Caco-2 (cell line): Measurements from ENCODE around the gene KNDC1. TPM values are rescaled to one million over a fixed set of nuclear protein-coding genes. Genes with fewer than 3 reads are reported as not detected.

ENCODE experiments used
- BruUV-seq: library from RNA; stranded (reverse); fragments of 400-500 nt; replicated peaks from 2 replicates; lab custom pipeline; 2021; lab: Mats Ljungman, UMichigan
- CTCF ChIA-PET: fragments of 300-600 bp; sonication (Branson Sonifier 250); formaldehyde crosslinking; loops from one replicate; lab custom pipeline; 2022; ENCODE audit warnings: antibody characterized with exemption; lab: Charles Lee
- POLR2A ChIA-PET: fragments of 300-600 bp; sonication (Branson Sonifier 250); formaldehyde crosslinking; loops from one replicate; lab custom pipeline; 2022; ENCODE audit warnings: antibody characterized with exemption; lab: Charles Lee
- DNase-seq, 2 experiments: peaks; one replicate each; pipeline versions ENCODE4 v3.0.0 to v3.0.0-alpha.2; 2020 to 2022
- H3K27me3 ChIP-seq: replicated peaks from 2 replicates; pipeline ENCODE4 v1.6.0; 2011; ENCODE audit warnings: low read length; ENCODE audit not compliant: control insufficient read depth, insufficient read depth
- H3K36me3 ChIP-seq: 2 replicates; pipeline ENCODE4 v1.5.1; 2011; ENCODE audit warnings: low read length; ENCODE audit not compliant: control insufficient read depth, insufficient read depth
- H3K4me1 ChIP-seq: fragments of 250-450 bp; sonication (Bioruptor Pico); 2 replicates; pipeline ENCODE4 v1.5.1; 2020; ENCODE audit warnings: mild to moderate bottlenecking
- H3K4me3 ChIP-seq: 2 replicates; pipeline ENCODE4 v1.5.1; 2011; ENCODE audit warnings: low read depth, mild to moderate bottlenecking, control low read depth, low read length
- H3K9me3 ChIP-seq: fragments of 250-450 bp; sonication (Bioruptor Pico); 2 replicates; pipeline ENCODE4 v1.5.1; 2020; ENCODE audit warnings: mild to moderate bottlenecking, moderate library complexity
- H3K27ac Mint-ChIP-seq: one replicate; pipeline ENCODE4 v1.8.0; 2022; ENCODE audit warnings: mixed read lengths; ENCODE audit not compliant: unreplicated experiment
- H3K27me3 Mint-ChIP-seq: one replicate; pipeline ENCODE4 v1.8.0; 2022; ENCODE audit warnings: mixed read lengths; ENCODE audit not compliant: insufficient read depth, unreplicated experiment
- H3K36me3 Mint-ChIP-seq: one replicate; pipeline ENCODE4 v1.8.0; 2022; ENCODE audit warnings: mild to moderate bottlenecking, mixed read lengths; ENCODE audit not compliant: insufficient read depth, unreplicated experiment
- H3K4me1 Mint-ChIP-seq: one replicate; pipeline ENCODE4 v1.8.0; 2022; ENCODE audit warnings: low read depth, mixed read lengths; ENCODE audit not compliant: unreplicated experiment
- H3K4me3 Mint-ChIP-seq: one replicate; pipeline ENCODE4 v1.8.0; 2022; ENCODE audit warnings: mild to moderate bottlenecking, moderate library complexity, mixed read lengths; ENCODE audit not compliant: unreplicated experiment
- H3K9me3 Mint-ChIP-seq: one replicate; pipeline ENCODE4 v1.8.0; 2022; ENCODE audit warnings: mixed read lengths; ENCODE audit not compliant: unreplicated experiment
- CTCF ChIP-seq, 2 experiments: fragments of 200-600 bp in 1 of 2; IDR thresholded peaks; 1 replicate in 1 of 2; 2 replicates in 1 of 2; pipeline versions ENCODE4 v1.5.1 to v1.8.0; 2011 to 2022; ENCODE audit warnings: antibody characterized with exemption in 1 of 2, control low read depth in 1 of 2, inconsistent platforms in 1 of 2, low read depth in 1 of 2, low read length in 1 of 2, mild to moderate bottlenecking in 1 of 2, moderate library complexity in 1 of 2; ENCODE audit not compliant: insufficient read depth in 1 of 2, severe bottlenecking in 1 of 2, unreplicated experiment in 1 of 2
- intact Hi-C: fragments of 100-400 bp; cut with micrococcal nuclease; formaldehyde crosslinking; loops from one replicate; pipeline ENCODE4 v1.10.0; 2022; ENCODE audit not compliant: unreplicated experiment
- total RNA-seq: library from RNA; stranded (reverse); gene quantifications from 2 replicates; pipeline ENCODE4 v1.2.3, GENCODE V29; 2022

The KNDC1 gene
- total RNA-seq, 1 experiment from 2014 or later = 3.2 TPM

- H3K27me3 ChIP-seq = no peaks in the 10 kb centered on the region; the same call in 1 of the 2 replicates
- Mint-ChIP-seq H3K27ac (no peak overlapping the region), H3K9me3 (peaks cover 9% of the 10 kb centered on the region), H3K36me3 (no peaks in the 10 kb centered on the region), H3K4me1 (no peaks in the 10 kb centered on the region), H3K27me3 (peaks cover 7% of the 10 kb centered on the region), H3K4me3 (no peak overlapping the region)
- TF ChIP-seq CTCF (IDR thresholded peaks at IDR 0.05; ENCODE audit: insufficient read depth in 1 of 2, low read depth in 1 of 2, low read length in 1 of 2, severe bottlenecking in 1 of 2, unreplicated experiment in 1 of 2) = no peak
- no peak for DNase-seq
- intact Hi-C loops = no loop called here
- no TSS peak for BruUV-seq
- POLR2A ChIA-PET = no interaction called here
- H3K4me1 ChIP-seq = no peaks in the 10 kb centered on the region
- CTCF ChIA-PET = no interaction called here
- H3K36me3 ChIP-seq = no peaks in the 10 kb centered on the region
- no peak overlapping the region for H3K4me3 ChIP-seq
- peaks cover 13% of the 10 kb centered on the region for H3K9me3 ChIP-seq
Observed at GRCh38 chr10:133180965-133181639, 21.1 kb downstream of the KNDC1 start.

- no TSS peak for BruUV-seq
- Mint-ChIP-seq H3K27me3 (peaks cover 7% of the 10 kb centered on the region), H3K4me3 (no peak overlapping the region), H3K36me3 (no peaks in the 10 kb centered on the region), H3K4me1 (no peaks in the 10 kb centered on the region), H3K27ac (no peak overlapping the region), H3K9me3 (peaks cover 7% of the 10 kb centered on the region)
- no peak for TF ChIP-seq CTCF (IDR thresholded peaks at IDR 0.05; ENCODE audit: insufficient read depth in 1 of 2, low read depth in 1 of 2, low read length in 1 of 2, severe bottlenecking in 1 of 2, unreplicated experiment in 1 of 2)
- intact Hi-C loops = no loop called here
- no peaks in the 10 kb centered on the region; the same call in 1 of the 2 replicates for H3K27me3 ChIP-seq
- no peak for DNase-seq
- no peaks in the 10 kb centered on the region for H3K4me1 ChIP-seq
- H3K36me3 ChIP-seq = no peaks in the 10 kb centered on the region
- POLR2A ChIA-PET = no interaction called here
- peaks cover 11% of the 10 kb centered on the region for H3K9me3 ChIP-seq
- CTCF ChIA-PET = no interaction called here
- no peak overlapping the region for H3K4me3 ChIP-seq
Observed at GRCh38 chr10:133182190-133182589, 22.2 kb downstream of the KNDC1 start.

- no peaks in the 10 kb centered on the region for H3K9me3 Mint-ChIP-seq
- Histone ChIP-seq H3K9me3 (peaks cover 2% of the 10 kb centered on the region), H3K27me3 (no peaks in the 10 kb centered on the region; the same call in 1 of the 2 replicates)
Observed at GRCh38 chr10:133182791-133183645, 23.0 kb downstream of the KNDC1 start.

More at GRCh38 chr10:133182791-133183645, 23.0 kb downstream of the KNDC1 start:
- no peak for DNase-seq
- no peaks in the 10 kb centered on the region for H3K4me1 Mint-ChIP-seq
- H3K36me3 Mint-ChIP-seq = no peaks in the 10 kb centered on the region
- BruUV-seq = no TSS peak
- no peak overlapping the region for H3K27ac Mint-ChIP-seq
- Histone ChIP-seq H3K36me3 (no peaks in the 10 kb centered on the region), H3K4me3 (no peak overlapping the region), H3K4me1 (no peaks in the 10 kb centered on the region)
- ChIA-PET CTCF (no interaction called here), POLR2A (no interaction called here)
- H3K4me3 Mint-ChIP-seq = no peak overlapping the region
- intact Hi-C loops = no loop called here
- TF ChIP-seq CTCF (IDR thresholded peaks at IDR 0.05; ENCODE audit: insufficient read depth in 1 of 2, low read depth in 1 of 2, low read length in 1 of 2, severe bottlenecking in 1 of 2, unreplicated experiment in 1 of 2) = no peak
- peaks cover 7% of the 10 kb centered on the region for H3K27me3 Mint-ChIP-seq
